GM21381 (cell line): ENCODE results near the gene DEAF1.
"Not testable (repeated sequence)": the region's sequence is repeated elsewhere in the genome, so short reads cannot be mapped to it uniquely, and the experiment has no call there.

ENCODE experiments used
- ATAC-seq: cut with Tn5 transposase; IDR thresholded peaks from one replicate; pipeline ENCODE4 v1.9.1; 2021; ENCODE audit warnings: mild to moderate bottlenecking, moderate library complexity; ENCODE audit not compliant: unreplicated experiment

DEAF1 gene

GRCh38 chr11:701741-702461 is 6.9 kb upstream of the DEAF1 start:
- ATAC-seq: no peak

GRCh38 chr11:699753-700152 is 4.7 kb upstream of the DEAF1 start:
- no peak for ATAC-seq

GRCh38 chr11:699116-699508 is 4.1 kb upstream of the DEAF1 start:
- no peak for ATAC-seq

GRCh38 chr11:698493-699115 is 3.6 kb upstream of the DEAF1 start:
- no peak for ATAC-seq

GRCh38 chr11:697811-698311 is 2.8 kb upstream of the DEAF1 start:
- no peak for ATAC-seq

- ATAC-seq: no peak
Measured at GRCh38 chr11:696955-697491, 2.0 kb upstream of the DEAF1 start.

DNA sequence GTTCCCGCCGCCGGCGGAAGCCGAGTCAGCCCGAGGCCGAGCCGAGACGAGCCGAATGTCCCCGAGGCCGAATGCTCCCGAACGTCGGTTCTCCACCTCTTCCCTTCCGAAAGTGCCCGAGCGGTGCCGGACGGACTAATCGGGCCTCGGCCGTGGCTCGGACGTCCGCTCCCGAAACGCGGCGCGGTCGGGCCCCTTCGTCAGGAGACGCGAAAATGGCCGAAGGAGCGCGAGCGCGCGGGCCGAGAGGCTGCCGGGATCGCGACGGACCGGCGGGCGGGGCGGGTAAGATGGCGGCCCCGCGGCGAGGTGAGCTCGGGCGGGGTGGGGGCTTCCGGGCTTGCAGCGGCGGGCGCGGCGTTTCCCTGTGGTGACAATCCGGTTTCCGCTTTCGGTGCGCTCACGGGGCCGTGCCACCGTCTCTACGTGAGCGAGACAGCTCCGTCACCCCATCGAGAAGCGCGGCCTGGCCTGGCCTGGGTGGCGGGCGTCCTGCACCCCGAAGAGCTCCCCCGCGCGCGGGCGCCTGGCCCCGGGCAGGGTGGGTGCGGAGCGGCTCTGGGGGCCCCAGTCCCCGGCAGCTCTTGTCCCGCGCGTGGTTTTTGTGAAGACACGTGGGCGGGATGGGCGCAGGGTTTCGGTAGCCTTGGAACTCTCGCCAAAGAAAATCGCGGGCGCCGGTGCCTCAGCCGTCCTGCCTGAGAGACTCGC is 671 bp upstream of the DEAF1 start, which contains the start of gene TMEM80:
Gene TMEM80, plus strand, starts transcription at position 279 of the 711 bp plus-strand sequence. Its CDS starts 12 bp downstream, at position 291.
- peak; percentile 73 for ATAC-seq

DNA sequence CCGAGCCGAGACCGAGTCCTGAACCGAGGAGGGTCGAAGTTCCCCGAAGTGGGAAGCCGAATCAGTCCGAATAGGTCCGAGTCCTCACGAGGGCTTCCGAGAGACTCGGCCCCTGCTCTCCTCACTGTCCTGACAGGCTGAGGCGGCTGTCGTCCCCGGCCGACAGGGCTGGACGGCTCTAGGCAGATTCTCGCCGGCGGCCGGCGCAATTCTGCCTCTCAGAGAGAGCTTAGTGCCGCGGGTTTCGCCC is 191 bp upstream of the DEAF1 start:
- ATAC-seq: no peak

DNA sequence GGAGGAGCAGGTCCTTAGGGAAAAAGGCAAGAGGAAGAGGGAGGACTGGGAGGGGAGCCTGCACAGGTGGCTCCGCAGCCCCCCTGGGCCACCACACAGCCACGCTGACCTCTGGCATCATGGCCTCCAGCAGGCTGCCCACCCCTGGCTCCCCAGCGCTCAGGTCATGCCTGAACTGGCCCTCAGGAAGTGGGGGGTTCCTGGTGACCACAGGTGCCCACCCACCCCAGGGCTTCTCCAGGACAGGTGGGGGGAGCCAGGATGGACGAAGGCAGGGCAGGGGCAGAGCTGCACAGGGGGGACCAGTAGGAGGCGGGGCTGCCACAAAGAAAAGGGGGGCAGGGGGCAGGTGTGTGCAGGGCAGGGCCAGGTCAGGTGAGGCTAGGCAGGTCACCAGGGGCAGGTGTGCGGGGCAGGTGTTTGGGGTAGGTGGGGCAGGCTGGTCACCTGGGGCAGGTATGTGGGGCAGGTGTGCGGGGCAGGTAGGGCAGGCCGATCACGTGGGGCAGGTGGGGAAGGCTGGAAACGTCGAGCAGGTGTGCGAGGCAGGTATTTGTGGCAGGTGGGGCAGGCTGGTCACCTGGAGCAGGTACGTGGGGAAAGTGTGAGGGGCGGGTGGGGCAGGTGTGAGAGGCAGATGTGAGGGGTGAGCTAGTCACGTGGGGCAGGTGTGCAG is 997 bp downstream of the DEAF1 start:
- ATAC-seq: no peak

- no peak for ATAC-seq
Measured at GRCh38 chr11:693415-693831, 1.6 kb downstream of the DEAF1 start.

DNA sequence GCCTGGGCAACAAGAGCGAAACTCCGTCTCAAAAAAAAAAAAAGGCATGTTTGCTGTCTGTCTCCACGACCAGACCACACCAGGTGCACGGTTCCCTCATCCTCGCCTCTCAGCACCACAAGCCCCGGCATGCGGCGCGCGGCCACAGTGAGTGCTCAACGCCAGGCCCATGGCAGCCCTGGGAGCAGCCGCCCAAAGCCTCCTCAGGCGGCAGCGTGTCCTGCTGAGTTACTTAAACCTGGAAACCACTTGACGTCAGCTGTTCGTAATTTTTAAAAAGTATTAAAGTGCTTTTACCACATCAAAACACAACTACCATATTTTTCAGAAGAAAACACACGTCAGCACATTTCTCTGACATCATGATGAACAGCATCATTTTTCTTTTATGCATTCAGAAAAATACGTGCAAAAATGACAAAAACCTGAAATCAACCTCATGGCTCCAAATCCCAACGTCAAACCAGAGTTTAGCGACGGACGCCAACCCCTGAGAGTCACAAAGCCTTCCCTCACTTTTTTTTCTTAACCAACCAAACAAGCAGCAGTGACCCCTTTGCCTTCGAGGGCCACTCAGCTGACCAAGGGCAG is 2.1 kb downstream of the DEAF1 start:
- no peak for ATAC-seq

DNA sequence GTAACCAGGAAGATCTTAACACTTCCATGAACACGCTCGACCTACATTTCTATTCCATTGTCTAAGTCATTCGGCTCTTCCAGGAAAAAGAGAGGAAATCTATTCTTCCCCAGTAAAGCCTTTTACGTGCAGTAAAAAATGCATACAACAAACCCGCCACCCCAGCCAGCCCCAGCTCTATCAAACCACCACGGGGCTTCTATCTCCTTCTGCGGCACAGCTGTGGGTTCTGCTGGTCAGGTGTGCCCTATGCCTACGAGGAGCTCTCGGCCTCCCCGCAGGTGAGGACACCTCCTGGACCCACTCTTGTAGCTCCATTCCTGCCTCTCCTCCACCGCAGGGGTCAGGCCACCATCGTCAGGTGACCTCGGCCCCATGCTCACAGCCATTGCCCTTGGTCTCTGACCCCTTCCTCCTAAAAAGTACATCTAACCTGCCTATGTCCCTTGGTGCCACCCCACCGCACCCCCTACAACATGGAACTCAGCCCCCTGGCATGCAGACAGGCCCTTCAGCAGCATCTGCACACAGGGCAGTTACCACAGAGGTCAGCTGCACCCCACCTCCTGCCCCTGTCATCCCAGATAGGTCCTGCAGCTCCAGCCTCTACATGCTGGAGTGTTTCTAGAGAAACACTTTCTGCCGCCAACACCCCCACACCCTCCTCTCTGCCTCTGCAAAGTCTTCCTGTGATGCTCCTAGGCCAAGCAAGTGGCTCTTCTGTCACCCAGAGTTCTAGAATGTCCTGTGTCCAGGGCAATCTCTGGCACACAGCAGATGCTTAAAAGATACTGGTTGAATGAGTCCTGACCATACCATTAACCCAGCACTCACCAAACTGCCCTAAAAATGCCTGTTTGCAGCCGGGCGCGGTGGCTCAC is 3.1 kb downstream of the DEAF1 start:
- ATAC-seq: no peak

- ATAC-seq: no peak
Measured at GRCh38 chr11:690738-691633, 4.0 kb downstream of the DEAF1 start.

GRCh38 chr11:690244-690643 is 4.8 kb downstream of the DEAF1 start:
- not testable (repeated sequence) for ATAC-seq

GRCh38 chr11:689625-690024 is 5.4 kb downstream of the DEAF1 start:
- ATAC-seq: no peak

DNA sequence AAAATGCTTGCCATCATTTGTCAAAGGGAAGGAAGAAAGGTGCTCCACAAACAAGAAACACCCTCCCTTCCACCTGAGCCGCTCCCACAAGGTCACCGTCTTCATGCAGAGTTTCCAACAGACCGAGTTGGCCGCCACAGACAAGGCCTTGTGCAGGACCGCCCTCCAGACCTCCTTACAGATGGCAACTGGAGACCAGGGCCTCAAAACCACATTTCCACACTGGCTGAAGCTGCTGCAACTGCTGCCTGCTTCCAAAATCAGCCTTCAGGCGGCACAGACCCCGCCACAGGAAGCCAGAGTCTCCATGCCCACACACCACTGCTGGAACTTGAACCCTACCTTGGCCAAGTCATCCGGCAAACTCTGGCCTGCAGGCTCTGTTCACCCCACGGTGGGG is 6.3 kb downstream of the DEAF1 start:
- no peak for ATAC-seq

DNA sequence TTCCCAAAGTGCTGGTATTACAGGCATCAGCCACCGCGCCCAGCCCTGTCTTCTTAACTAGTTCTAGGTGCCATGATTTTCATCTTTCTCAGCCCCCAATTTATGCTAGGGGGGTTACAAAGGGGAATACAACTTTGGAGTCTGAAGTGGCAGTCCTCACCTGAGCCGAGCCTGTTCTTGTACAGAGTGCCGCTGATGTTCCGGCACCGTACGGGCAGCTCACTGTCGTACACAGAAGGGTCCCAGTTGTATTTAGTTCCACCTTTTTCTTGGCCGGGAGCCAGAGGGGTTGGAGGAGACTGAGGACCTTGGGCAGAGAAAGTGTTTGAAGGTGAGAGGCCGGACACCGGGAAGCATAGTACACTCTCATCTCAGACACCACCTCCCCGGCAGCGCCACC is 7.3 kb downstream of the DEAF1 start:
- no peak for ATAC-seq

DNA sequence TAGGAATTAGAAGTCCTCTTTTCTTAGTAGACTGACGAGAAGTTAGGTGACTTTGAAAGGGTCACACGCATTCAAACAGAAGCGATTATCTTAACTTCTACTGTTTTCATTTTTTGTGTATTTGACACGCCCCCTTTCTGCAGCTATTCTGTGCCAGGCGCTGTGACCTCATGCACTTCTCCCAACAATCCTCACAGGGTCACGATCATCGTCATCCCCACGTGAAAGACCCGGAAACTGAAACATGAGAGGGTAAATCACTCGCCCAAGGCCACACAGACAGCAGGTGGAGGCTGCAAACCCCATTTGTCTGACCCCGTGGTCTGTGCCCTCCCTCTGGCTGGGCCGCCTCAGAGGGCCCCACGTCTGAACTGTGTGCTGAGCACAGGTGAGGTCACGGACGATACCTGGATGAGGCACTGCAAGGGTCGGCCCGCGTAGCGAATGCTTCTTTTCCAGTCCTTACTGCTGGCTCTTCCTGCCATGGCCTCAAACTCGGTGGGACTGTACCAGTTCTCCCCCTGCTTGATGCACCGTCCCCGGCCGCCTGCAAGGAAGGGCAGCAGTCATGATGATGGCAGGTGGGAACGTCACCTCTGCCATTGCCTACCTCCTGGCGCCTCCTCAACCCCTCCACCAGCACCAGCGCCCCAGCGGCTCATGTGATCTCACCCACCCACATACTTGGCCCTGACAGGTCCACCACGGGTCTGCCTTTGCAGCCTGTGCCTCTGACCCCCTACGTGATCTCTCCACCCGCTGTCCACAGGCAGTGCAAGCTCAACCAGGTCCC is 8.4 kb downstream of the DEAF1 start:
- ATAC-seq: no peak
